ENCODE measurements around the gene P2RX6.

P2RX6 gene

DNA sequence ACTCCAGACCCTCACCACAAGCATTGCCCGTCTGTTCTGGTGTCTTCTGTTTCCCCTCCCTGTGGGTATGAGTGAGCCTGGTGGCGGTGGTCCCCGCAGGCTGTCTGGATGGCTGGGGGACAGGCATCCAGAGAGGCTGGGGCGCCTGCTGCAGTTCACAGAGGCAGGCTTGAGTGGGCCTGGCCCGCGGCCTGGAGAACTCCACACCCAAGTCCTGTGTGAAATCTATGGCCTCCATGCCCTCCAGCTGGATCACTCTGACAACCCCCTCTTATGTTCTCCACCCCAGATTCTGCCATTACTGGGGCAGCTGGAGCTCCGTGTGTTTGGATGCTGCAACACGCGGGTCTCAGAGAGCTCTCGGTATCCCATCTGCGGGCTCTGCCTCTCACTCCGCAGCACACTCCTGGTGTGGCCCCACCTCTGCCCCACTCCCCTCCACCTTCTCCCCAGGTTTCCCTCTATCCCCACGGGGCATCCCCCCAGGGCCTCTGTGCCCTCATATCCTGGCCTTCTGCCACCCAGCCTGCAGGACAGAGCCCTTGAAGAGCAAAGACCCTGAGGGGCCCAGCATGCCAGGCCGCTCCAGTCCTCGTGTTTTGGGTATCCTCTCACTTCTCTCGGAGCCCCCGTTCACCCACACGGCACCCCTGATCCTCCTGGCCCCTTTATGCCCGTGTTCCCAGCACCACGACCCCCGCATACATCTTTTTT, 62.1 kb downstream of the P2RX6 start:
- Histone ChIP-seq H3K36me3 (replicated peaks) (no peaks in the 10 kb centered on the region), H3K27ac (no peak overlapping the region), H3K4me3 (ENCODE audit: low read depth, low read length) (no peak overlapping the region), H3K27me3 (replicated peaks) (no peaks in the 10 kb centered on the region)
- DNase-seq: no peak
- in situ Hi-C loops (cut with HindIII; ENCODE audit: low pct_ligation_motif_present, low sequenced_read_pairs): no loop called here
- TF ChIP-seq, protein P1, sequence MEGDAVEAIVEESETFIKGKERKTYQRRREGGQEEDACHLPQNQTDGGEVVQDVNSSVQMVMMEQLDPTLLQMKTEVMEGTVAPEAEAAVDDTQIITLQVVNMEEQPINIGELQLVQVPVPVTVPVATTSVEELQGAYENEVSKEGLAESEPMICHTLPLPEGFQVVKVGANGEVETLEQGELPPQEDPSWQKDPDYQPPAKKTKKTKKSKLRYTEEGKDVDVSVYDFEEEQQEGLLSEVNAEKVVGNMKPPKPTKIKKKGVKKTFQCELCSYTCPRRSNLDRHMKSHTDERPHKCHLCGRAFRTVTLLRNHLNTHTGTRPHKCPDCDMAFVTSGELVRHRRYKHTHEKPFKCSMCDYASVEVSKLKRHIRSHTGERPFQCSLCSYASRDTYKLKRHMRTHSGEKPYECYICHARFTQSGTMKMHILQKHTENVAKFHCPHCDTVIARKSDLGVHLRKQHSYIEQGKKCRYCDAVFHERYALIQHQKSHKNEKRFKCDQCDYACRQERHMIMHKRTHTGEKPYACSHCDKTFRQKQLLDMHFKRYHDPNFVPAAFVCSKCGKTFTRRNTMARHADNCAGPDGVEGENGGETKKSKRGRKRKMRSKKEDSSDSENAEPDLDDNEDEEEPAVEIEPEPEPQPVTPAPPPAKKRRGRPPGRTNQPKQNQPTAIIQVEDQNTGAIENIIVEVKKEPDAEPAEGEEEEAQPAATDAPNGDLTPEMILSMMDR (IDR thresholded peaks at IDR 0.05; ENCODE audit: low read depth, low read length, missing control alignments): no peak
